ENCODE results near the gene PADI3.

Gene PADI3

GRCh38 chr1:17306407-17306806, 57.5 kb downstream of the PADI3 start:
- TF ChIP-seq, protein P1, sequence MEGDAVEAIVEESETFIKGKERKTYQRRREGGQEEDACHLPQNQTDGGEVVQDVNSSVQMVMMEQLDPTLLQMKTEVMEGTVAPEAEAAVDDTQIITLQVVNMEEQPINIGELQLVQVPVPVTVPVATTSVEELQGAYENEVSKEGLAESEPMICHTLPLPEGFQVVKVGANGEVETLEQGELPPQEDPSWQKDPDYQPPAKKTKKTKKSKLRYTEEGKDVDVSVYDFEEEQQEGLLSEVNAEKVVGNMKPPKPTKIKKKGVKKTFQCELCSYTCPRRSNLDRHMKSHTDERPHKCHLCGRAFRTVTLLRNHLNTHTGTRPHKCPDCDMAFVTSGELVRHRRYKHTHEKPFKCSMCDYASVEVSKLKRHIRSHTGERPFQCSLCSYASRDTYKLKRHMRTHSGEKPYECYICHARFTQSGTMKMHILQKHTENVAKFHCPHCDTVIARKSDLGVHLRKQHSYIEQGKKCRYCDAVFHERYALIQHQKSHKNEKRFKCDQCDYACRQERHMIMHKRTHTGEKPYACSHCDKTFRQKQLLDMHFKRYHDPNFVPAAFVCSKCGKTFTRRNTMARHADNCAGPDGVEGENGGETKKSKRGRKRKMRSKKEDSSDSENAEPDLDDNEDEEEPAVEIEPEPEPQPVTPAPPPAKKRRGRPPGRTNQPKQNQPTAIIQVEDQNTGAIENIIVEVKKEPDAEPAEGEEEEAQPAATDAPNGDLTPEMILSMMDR (IDR thresholded peaks at IDR 0.05; ENCODE audit: insufficient read depth, low read depth, low read length, missing control alignments) = no peak
- DNase-seq (ENCODE audit: low read depth) = no peak
- no peak overlapping the region for H3K4me3 ChIP-seq (ENCODE audit: low read depth, low read length)

- no peak for DNase-seq (ENCODE audit: low read depth)
- no peak overlapping the region for H3K4me3 ChIP-seq (ENCODE audit: low read depth, low read length)
- TF ChIP-seq, protein P1 (IDR thresholded peaks at IDR 0.05; ENCODE audit: insufficient read depth, low read depth, low read length, missing control alignments) = no peak
Observed at GRCh38 chr1:17306921-17307320, 58.0 kb downstream of the PADI3 start.

GRCh38 chr1:17307329-17307728, 58.4 kb downstream of the PADI3 start:
- no peak for DNase-seq (ENCODE audit: low read depth)
- no peak overlapping the region for H3K4me3 ChIP-seq (ENCODE audit: low read depth, low read length)
- TF ChIP-seq, protein P1 (IDR thresholded peaks at IDR 0.05; ENCODE audit: insufficient read depth, low read depth, low read length, missing control alignments) = no peak

DNA sequence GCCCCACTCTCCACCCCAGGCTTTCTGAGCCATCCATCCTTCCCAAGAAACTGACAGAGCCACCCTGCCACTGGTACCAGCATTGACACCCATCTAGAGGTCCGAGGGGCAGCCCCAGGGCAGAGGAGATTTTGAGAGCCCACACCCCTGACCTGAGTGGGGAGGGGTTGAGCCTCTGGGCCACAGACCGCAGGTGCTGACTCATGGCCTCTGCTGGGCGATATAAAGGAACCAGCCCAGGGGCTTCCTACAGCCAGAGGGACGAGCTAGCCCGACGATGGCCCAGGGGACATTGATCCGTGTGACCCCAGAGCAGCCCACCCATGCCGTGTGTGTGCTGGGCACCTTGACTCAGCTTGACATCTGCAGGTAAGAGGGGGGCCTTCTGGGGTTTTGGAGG, 59.0 kb downstream of the PADI3 start, which contains the start of gene PADI4:
Gene PADI4, plus strand, starts transcription at position 252 of the 400 bp plus-strand sequence. Its CDS starts 26 bp downstream, at position 278.
- H3K4me3 ChIP-seq (ENCODE audit: low read depth, low read length) = no peak within 1 kb of the TSS
- TF ChIP-seq, protein P1 (IDR thresholded peaks at IDR 0.05; ENCODE audit: insufficient read depth, low read depth, low read length, missing control alignments) = no peak

DNA sequence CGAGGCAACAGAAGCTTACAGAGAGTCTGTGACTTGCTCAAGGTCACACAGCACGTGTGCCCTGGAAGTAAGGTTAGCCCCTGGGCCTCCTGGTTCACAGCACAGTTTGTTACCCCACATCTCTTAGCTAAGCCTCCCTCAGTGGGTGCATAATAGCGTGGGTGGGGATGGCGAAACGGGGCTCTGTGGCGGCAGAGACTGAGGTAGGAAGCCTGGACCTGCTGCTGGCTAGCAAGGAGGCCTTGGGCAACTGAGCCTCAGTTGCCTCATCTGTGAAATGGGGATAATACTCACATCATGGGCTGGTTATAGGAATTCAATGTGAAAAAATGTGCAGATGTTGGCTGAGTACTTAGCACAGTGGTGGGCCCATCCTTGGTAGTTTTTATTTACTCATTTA, 59.7 kb downstream of the PADI3 start:
- DNase-seq (ENCODE audit: low read depth) = no peak

More for the DNA sequence above, 59.0 kb downstream of the PADI3 start, which contains the start of gene PADI4:
- no peak for DNase-seq (ENCODE audit: low read depth)

DNA sequence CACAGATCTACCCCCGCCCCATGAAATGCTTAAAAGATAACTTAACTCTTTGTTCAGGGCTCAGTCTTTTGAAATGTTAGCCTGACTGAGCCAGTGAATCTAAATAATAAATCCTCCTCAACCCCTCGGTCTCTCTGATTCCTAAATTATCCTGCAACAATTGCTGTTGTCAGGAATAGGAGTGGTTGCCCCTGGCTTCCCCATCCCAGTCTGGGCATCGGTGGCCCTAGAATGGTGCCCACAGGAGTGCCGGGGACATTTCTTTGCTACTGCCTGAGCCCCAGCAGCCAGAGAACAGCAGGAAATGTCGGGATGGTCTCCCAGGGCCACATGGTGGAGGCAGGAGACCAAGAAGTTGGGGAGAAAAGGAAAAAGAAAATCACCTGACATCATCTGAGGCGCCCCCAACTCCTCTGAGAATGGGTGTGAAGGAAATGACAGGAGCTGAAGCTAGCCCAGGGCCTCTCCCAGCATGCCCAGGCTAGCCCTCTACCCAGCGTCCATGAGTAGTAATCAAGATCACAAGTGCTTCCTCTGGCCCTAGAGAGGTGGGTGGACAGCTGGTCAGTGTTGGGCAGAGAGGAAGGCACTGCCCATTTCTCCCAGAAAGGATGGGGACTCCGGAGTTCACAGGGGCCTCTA, 60.6 kb downstream of the PADI3 start:
- TF ChIP-seq, protein P1 (IDR thresholded peaks at IDR 0.05; ENCODE audit: insufficient read depth, low read depth, low read length, missing control alignments) = no peak
- H3K4me3 ChIP-seq (ENCODE audit: low read depth, low read length) = no peak overlapping the region
- no peak for DNase-seq (ENCODE audit: low read depth)

More for the DNA sequence above, 59.7 kb downstream of the PADI3 start:
- TF ChIP-seq, protein P1 (IDR thresholded peaks at IDR 0.05; ENCODE audit: insufficient read depth, low read depth, low read length, missing control alignments) = no peak
- no peak overlapping the region for H3K4me3 ChIP-seq (ENCODE audit: low read depth, low read length)

All from GM12865 (cell line).